Hematopoietic multipotent progenitor cell treated with erythropoietin and hydrocortisone succinate and interleukin-3 and kit ligand, for 8 days (in vitro differentiated cells): ENCODE measurements around the gene ZNF546.
"Not testable (repeated sequence)": the region's sequence is repeated elsewhere in the genome, so short reads cannot be mapped to it uniquely, and the experiment has no call there.

Source experiments
- DNase-seq: peaks from one replicate; pipeline ENCODE4 v3.0.0-alpha.2; 2015

Gene ZNF546

DNA sequence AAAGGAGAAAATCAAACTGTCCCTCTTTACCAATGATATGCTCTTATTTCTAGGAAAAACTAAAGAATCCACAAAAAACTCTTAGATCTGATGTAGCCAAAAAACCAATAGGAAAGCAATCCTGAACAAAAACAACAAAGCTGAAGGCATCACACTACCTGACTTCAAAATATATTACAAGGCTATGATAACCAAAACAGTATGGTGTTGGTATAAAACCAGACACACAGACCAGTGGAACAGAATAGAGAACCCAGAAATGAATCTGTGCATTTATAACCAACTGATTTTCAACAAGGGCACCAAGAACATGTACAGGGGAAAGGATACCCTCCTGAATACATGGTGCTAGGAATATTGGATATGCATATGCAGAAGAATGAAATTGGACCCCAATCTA lies 9.7 kb upstream of the ZNF546 start:
- DNase-seq = no peak

DNA sequence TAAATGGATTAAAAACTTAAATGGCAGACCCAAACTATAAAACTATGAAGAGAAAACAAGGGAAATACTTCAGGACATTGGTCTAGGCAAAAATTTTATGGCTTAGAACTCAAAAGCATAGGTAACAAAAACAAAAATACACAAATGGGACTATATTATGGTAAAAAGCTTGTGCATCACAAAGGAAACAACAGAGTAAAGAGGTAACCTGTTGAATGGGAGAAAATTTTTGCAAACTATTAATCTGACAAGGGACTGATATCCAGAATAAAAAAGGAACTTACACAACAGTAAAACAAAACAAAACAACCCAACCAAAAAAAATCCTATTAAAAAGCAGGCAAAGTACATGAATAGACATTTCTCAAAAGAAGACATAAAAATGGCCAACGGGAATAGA lies 9.3 kb upstream of the ZNF546 start:
- DNase-seq = no peak

DNA sequence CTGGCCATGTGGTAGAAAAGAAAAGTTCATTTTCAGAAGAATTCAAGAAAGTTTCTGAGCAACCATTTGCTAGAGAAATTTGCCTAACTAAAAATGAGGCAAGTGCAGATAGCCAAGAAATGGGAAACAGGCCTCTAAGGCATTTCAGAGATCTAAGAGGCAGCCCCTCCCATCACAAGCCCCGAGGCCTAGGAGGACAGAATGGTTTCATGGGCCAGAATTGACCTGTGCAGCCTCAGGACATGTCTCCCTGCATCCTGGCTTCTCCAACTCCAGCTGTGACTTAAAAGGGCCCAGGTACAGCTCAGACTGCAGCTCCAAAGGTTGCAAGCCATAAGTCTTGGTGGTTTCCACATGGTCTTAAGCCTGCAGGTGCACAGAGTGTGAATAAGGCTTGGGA lies 3.3 kb upstream of the ZNF546 start:
- no peak for DNase-seq

DNA sequence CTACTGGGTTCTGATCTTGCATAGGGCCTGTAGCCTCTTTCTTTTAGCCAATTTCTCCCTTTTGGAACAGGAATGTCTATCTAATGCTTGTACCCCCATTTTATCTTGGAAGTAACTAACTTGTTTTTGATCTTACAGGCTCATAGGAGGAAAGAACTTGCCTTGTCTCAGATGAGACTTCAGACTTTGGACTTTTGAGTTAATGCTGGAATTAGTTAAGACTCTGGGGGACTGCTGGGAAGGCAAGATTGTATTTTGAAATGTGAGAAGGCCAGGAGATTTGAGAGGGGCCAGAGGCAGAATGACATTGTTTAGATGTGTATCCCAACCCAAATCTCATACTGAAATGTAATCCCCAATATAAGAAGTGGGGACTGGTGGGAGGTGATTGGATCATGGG lies 2.5 kb upstream of the ZNF546 start:
- no peak for DNase-seq

DNA sequence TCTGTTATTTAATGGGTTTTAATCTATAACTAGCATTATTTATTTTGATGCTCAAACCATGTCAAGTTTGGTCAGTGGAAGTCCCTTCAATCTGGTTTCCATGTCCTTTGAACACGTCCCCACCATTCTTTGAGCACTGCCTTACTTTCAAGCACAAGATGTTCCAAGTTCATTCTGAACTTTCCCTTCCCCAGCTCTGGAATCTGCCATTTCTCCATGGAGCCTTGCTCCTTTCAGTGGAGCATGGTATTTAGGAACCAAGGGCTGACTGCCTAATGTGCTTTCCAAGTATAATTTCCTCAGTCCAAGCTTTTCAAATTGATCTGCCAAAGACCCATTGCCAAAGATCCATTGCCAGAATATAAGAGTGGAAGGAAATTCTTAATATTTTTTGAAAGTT lies 1.1 kb upstream of the ZNF546 start:
- DNase-seq = no peak

DNA sequence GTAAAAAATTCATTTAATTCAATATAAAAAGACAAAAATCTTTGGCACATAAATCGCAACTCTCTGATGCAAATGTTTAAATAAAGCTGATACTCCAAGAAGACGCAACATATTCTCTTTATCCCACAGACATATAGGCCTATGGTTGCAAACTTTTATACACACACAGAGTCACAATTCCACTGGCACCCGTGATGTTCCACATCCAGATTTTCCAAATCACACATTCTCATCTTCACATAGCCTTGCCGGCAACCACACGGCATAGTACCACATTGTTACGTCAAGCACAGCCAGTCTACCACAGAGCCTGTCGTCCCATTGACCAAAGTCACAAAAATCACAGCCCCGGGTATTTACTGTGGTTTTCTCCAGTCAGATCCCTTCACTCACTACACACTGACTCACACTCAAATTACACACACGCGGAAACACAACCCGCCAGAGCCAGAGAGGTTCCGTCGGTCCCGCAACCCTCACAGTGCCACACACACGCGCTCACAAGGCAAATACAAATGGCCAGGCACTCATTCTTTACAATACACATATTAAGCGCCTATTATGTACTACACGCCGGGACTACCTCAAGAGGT lies 546 bp upstream of the ZNF546 start:
- DNase-seq = peak; percentile 48

DNA sequence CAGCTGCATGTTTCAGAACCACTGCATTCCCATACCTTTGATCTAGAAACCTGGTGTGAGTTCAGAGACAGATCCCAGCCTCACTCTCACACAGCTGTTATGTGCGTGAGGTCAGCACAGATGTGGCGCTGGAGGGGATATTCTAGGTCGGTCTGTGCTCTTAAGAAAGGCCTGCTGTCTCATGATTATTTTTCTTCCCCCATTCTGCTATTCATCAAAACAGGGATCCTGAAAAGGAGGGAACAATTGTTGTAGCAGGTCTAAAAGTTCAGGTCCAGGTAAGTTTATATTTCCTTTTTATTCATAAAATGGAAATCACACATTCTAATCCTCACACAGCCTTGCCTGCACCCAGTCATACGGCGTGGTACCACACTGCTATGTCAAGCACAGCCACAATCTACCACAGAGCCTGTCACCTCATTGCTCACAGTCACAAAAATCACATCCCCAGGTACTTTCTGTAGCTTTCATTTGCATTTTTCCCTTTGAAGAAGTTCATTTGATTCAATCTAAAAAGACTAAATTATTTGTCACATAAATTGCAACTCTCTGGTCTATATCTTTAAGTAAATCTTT lies 867 bp downstream of the ZNF546 start:
- no peak for DNase-seq

DNA sequence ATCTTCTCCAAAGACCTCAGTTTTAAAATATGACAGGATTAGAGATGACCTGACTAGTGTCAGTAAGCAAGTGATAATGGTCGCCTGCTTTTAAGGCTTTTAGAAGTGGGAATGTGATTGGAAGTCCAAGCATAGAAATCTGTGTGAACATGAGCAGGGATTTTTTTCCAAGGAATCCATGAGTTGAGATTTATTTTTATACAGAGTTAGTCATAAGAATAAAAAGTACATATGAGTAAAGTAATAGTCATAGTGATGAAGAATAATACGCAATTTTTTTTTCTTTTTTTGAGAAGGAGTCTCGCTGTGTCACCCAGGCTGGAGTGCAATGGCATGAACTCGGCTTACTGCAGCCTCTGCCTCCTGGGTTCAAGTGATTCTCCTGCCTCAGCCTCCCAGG lies 1.6 kb downstream of the ZNF546 start:
- DNase-seq = no peak

DNA sequence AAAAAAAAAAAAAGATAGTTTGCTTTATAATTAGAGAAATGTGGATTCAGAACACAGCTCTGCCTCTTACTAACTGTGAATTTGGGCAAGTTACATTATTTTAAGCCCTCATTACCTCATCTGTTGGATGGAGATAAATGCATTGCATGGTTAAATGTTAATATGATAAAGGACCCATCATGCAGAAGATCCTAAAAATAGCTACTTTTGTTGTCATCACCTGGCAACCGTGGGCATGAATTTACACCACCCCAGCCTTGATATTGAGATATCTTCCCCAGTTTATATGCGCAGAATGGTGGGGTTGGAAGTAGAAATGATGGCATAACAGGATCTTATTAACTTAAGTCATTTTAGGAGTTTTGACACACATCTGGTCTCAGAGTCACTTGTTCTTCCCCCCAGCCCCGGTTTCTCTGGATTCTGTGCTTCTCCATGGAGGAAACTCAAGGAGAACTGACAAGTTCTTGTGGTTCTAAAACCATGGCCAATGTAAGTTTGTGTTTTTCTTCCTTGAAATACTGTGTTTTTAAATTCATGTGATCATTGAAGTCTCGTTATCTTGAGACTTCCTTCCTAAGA lies 8.9 kb downstream of the ZNF546 start:
- DNase-seq = peak; percentile 56

DNA sequence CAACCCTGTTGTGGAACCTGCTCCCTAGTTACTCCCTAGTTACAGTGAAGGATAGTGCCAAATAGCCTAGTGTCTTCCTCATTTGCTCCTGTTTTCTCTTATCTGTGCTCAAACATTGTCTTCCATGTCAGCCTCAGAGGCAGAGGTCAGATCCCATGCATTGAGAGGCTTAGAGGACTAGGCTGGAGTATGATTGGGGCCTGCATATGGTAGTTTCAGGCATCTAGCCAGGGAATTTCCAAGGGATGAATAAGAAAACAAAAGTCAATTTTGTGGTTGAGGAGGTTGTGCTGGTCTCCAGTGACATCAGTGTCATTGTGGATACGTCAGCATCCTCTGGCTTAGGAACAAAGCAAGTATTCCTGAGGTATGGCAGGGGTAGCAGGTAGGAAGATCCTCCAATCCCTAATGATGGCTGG lies 9.4 kb downstream of the ZNF546 start:
- DNase-seq = peak; percentile 13

DNA sequence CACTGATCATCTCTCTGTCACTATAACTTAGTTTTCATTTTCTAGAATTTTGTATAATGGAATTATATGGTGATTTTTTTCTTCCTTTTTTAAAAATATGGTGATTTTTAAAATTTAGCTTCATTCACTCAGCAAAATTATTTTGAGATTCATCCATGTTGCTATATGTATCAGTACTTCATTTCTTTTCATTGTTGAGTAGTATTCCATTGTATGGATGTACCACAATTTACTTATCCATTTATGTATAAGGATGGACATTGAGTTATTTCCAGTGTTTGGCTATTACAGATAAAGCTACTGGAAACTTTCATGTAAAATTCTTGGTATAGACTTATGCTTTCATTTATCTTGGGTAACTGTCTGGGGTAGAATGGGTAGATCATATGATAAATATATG lies 12.8 kb downstream of the ZNF546 start:
- no peak for DNase-seq

DNA sequence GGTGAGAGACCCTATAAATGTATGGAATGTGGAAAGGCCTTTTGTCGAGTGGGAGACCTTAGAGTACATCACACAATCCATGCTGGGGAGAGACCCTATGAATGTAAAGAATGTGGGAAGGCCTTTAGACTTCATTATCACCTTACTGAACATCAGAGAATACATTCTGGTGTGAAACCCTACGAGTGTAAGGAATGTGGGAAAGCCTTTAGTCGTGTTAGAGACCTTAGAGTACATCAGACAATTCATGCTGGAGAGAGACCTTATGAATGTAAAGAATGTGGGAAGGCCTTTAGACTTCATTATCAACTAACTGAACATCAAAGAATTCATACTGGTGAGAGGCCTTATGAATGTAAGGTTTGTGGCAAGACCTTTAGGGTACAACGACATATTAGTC lies 17.1 kb downstream of the ZNF546 start:
- DNase-seq = no peak

DNA sequence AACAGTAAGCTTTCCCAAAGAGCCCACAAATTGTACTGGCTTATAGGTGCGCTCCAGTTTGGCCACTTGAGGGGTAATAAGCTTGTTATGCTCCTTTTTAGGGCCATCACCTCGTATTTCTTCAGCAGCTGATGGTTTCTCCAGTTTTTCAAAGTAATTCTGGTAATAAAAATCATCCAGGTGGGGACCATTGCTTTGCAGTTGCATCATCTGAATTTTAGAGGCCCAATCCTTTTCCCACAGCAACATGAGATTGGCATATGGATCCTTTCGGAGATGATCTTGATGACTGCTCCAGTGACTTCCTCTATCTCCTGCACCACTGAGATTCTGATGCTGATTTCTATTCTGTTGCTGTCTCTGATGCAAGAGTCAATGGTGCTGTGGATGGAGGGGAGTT lies 27.1 kb downstream of the ZNF546 start:
- no peak for DNase-seq

DNA sequence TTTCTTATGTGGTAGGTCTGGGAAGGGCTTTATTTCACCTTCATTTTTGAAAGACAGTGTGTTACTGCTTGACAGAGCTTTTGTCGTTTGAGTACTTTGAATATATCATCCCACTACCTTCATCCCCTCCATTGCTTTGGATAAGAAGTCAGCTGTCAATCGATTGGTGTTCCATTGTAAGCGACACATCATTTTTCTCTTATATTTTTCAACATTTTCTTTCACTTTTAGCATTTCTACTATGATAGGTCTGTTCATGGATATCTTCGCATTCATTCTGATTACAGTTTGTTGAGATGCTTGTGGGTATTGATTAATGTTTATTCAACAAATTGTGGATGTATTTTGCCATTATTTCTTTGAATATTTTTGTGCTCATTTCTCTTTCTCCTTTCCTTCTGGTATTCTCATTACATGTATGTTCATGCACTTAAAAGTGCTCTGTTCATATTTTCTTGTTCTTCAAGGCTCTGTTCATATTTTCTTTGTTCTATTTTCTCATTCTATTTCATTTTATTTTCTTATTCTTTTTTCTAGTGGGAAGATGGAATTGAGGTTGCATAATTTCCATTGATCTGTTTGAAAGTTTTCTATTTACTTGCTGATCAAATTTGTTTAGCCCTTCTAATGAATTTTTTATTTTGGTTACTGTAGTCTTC lies 29.2 kb downstream of the ZNF546 start:
- no peak for DNase-seq

DNA sequence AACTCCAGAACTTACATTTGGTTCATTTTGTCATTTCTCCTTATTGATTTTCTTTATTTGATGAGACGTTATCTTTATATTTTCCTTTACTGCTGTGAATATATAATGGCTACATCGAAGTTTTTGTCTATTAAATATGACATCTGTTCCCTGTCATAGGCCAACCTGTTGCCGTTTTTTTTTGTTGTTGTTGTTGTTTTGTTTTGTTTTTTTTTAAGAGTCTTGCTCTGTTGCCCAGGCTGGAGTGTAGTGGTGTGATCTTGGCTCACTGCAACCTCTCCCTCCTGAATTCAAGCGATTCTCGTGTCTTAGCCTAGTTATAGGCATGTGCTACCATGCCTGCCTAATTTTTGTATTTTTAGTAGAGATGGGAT lies 29.7 kb downstream of the ZNF546 start:
- DNase-seq = no peak

DNA sequence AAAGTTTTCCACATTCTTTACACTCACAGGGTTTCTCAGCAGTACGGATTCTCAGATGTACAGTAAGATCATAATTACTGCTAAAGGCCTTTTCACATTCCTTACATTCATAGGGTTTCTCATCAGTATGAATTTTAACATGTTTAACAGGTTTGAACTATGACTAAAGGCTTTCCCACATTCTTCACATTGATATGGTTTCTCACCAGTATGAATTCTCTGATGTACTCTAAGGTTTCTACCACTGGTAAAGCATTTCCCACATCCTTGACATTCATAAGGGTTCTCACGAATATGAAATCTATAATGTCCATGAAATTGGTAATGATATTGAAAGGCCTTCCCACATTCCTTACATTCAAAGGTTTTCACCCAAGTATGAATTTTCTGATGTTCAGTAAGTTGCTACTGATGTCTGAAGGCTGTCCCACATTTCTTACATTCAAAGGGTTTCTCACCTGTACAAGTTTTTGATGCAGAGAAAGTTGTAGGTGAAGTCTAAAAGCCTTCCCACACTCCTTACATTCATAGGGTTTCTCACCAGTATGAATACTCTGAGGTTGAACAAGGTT lies 37.2 kb downstream of the ZNF546 start:
- DNase-seq = no peak

DNA sequence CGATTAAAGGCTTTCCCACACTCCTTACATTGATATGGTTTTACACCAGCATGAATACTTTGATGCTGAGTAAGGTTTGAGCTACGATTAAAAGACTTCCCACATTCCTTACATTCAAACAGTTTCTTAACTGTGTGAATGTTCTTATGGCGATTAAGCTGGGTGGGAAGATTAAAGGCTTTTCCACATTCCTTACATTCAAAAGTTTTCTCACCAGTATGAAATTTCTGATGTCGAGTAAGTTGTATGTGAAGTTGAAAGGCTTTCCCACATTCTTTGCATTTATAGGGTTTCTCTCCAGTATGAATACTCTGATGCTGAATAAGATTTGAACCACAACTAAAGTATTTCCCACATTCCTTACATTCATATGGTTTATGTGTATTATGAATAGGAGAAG lies 39.1 kb downstream of the ZNF546 start:
- DNase-seq = no peak

DNA sequence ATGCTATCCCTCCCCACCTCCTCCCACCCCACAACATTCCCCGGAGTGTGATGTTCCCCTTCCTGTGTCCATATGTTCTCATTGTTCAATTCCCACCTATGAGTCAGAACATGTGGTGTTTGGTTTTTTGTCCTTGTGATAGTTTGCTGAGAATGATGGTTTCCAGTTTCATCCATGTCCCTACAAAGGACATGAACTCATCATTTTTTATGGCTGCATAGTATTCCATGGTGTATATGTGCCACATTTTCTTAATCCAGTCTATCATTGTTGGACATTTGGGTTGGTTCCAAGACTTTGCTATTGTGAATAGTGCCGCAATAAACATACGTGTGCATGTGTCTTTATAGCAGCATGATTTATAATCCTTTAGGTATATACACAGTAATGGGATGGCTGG lies 41.2 kb downstream of the ZNF546 start:
- DNase-seq = not testable (repeated sequence)

DNA sequence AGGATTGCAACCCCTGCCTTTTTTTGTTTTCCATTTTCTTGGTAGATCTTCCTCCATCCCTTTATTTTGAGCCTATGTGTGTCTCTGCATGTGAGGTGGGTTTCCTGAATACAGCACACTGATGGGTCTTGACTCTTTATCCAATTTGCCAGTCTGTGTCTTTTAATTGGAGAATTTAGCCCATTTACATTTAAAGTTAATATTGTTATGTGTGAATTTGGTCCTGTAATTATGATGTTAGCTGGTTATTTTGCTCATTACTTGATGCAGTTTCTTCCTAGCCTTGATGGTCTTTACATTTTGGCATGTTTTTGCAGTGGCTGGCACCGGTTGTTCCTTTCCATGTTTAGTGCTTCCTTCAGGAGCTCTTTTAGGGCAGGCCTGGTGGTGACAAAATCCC lies 44.9 kb downstream of the ZNF546 start:
- DNase-seq = not testable (repeated sequence)

DNA sequence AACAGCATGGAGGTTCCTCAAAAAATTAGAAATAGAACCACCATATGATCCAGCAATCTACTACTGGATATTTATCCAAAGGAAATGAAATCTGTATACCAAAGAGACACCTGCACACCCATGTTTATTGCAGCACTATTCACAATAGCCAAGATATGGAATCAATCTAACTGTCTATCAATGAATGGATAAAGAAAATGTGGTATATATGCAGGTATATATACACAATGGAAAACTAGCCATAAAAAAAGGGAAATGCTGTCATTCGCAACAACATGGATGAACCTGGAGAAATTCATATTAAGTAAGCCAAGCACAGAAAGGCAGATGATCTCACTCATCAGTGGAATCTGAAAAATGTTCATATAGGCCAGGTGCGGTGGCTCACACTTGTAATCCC lies 56.6 kb downstream of the ZNF546 start:
- no peak for DNase-seq

DNA sequence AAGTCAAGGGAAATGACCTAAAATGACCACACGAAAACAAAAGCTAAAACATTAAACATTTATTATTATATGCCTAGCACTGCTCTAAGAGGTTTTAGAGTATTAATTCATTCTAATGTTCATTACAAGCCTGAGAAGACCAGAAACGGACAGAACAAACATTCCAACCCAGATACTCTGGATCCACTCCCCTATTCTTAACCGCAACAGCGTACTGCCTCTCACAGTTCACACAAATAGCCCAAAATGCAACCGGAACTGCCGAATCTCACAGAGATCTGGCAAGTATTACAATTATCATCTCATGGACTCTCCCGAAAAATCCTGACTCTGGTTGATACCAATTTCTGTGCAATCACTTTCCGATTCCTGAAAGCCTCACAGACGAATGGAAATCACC lies 57.8 kb downstream of the ZNF546 start:
- DNase-seq = no peak

DNA sequence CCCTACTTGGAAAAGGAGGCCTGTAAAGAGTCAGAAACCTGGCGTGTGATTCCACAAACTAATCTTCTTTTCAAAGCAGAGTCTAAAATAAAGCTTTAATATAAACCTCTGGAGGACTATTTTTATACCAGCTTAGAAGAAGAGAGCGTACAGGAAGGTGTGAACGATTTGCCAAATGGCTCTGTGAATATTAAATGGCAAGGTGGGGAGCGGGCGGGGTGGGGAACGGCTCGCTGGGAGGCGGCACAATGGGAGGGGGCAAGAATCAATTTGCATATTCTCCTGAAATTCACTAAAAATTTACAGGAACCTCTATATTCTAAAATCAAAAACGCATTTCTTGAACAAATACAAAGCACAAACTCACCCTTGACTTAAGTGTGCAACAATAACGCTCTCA lies 58.2 kb downstream of the ZNF546 start:
- no peak for DNase-seq

DNA sequence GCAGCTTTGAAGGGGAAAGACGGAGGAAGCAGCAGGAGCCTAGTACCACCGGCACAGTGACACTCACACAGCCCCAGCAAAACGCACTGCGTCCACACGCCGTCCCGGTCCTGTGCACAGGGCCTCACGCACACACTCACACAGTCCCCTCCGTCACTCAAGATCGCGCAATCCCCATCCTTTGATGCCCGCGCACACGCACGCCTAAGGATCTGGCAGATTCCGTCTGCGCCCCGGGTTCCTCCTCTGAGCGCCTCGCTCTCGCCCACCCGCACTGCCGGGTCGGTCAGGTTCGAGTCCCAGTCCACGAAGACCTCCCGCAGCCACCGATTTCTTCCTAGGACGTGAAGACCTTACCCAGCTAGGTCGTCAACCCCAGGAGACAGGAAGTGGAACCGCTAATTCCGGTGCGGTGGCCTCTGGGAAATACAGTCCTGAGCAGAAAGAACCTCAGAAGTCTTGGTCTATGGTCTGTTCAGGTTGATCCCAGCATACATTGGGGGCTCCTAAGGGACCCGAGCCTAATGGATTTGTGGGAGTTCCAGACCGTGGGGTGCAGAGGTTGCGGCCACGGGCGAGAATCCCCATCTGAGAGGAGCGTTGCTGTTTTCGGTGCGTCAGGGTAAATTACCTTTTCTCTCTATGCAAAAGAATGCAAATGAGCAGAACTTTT lies 59.1 kb downstream of the ZNF546 start, which contains the start of gene ZNF780B:
Gene ZNF780B (minus strand): TSS at position 400 of the 673 bp plus-strand sequence. CDS start 5,899 bp downstream, outside the sequence.
- DNase-seq = peak; percentile 75
